HCT116 (cell line): ENCODE results near the gene RPL35.

ENCODE experiments used
- CEBPB ChIP-seq: IDR thresholded peaks from 2 replicates; pipeline ENCODE4 v1.6.1; 2012; ENCODE audit warnings: low read depth
- EZH2 ChIP-seq: fragments of 200-600 bp; sonication (generic); IDR thresholded peaks from 2 replicates; pipeline ENCODE4 v1.6.1; 2017; ENCODE audit warnings: antibody characterized with exemption, mixed run types
- POLR2A ChIP-seq: IDR thresholded peaks from 2 replicates; pipeline ENCODE4 v1.7.0; 2011; ENCODE audit warnings: borderline replicate concordance; ENCODE audit not compliant: insufficient read depth, insufficient read length; ENCODE audit errors: extremely low read depth
- POLR2AphosphoS5 ChIP-seq: IDR thresholded peaks from 2 replicates; pipeline ENCODE4 v1.6.1; 2011; ENCODE audit warnings: mild to moderate bottlenecking, low read depth, low read length, moderate library complexity
- ZNF274 ChIP-seq: fragments of 200-500 bp; sonication (Bioruptor generic); IDR thresholded peaks from 2 replicates; pipeline ENCODE4 v1.6.1; 2014; ENCODE audit warnings: mild to moderate bottlenecking, low read depth, low read length, inconsistent platforms
- TF ChIP-seq, protein P1 (sequence below), 3 experiments: fragments of 200-600 bp in 1 of 3; sonication (generic) in 1 of 3; IDR thresholded peaks in 2 of 3; conservative IDR thresholded peaks in 1 of 3; 2 replicates each; pipeline ENCODE4 v1.5.1; 2012 to 2017; ENCODE audit warnings: low read depth in 2 of 3, low read length in 2 of 3, antibody characterized with exemption in 1 of 3, borderline replicate concordance in 1 of 3, control low read depth in 1 of 3, mild to moderate bottlenecking in 1 of 3, mixed read lengths in 1 of 3, mixed run types in 1 of 3, moderate library complexity in 1 of 3; ENCODE audit not compliant: insufficient read depth in 1 of 3

DNA sequence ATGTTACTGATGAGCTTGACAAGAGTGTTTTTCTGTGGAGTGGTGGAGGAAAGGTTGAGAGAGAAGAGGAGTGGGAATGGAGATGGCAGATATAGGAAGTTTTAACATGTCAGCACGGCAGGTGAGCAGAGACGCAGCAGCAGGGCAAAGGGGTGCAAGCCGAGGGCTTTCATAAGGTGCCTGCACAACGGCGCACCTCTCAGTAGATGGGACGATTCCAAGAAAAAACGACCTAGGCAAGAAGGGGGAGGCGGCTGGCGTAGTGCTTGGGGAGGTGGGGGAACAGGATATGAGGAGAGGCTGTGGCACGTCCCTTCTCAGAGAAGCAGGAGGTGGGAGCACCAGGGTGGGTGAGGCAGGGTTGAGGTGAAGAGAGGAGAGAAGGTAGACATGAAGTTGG lies 24.7 kb upstream of the RPL35 start:
- TF ChIP-seq, protein P1, sequence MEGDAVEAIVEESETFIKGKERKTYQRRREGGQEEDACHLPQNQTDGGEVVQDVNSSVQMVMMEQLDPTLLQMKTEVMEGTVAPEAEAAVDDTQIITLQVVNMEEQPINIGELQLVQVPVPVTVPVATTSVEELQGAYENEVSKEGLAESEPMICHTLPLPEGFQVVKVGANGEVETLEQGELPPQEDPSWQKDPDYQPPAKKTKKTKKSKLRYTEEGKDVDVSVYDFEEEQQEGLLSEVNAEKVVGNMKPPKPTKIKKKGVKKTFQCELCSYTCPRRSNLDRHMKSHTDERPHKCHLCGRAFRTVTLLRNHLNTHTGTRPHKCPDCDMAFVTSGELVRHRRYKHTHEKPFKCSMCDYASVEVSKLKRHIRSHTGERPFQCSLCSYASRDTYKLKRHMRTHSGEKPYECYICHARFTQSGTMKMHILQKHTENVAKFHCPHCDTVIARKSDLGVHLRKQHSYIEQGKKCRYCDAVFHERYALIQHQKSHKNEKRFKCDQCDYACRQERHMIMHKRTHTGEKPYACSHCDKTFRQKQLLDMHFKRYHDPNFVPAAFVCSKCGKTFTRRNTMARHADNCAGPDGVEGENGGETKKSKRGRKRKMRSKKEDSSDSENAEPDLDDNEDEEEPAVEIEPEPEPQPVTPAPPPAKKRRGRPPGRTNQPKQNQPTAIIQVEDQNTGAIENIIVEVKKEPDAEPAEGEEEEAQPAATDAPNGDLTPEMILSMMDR (IDR thresholded peaks at IDR 0.05 in 2 of 3, conservative IDR thresholded peaks at IDR 0.05 in 1 of 3; ENCODE audit: borderline replicate concordance in 1 of 3, insufficient read depth in 1 of 3, low read depth in 2 of 3, low read length in 2 of 3): no peak
- no peak for TF ChIP-seq CEBPB
- no peak for TF ChIP-seq POLR2AphosphoS5
- no peak for TF ChIP-seq EZH2
- no peak for TF ChIP-seq ZNF274
- TF ChIP-seq POLR2A: no peak
